GM21717 (cell line): ENCODE data around the gene ATXN2.

Experiments
- ATAC-seq: cut with Tn5 transposase; IDR thresholded peaks from one replicate; pipeline ENCODE4 v1.9.1; 2021; ENCODE audit warnings: mild to moderate bottlenecking, moderate library complexity; ENCODE audit not compliant: unreplicated experiment

Gene ATXN2

GRCh38 chr12:111453071-111453989 lies 145.8 kb downstream of the ATXN2 start:
- no peak for ATAC-seq

GRCh38 chr12:111451649-111452129 lies 147.4 kb downstream of the ATXN2 start:
- ATAC-seq, result no peak

GRCh38 chr12:111451232-111451631 lies 147.9 kb downstream of the ATXN2 start:
- no peak for ATAC-seq

GRCh38 chr12:111450676-111451075 lies 148.4 kb downstream of the ATXN2 start:
- no peak for ATAC-seq

- no peak for ATAC-seq
Observed at GRCh38 chr12:111448846-111449790, 150.0 kb downstream of the ATXN2 start.

- no peak for ATAC-seq
Observed at GRCh38 chr12:111448266-111448830, 150.8 kb downstream of the ATXN2 start.

GRCh38 chr12:111447571-111448265 lies 151.4 kb downstream of the ATXN2 start:
- no peak for ATAC-seq

GRCh38 chr12:111446631-111447570 lies 152.2 kb downstream of the ATXN2 start:
- no peak for ATAC-seq

- no peak for ATAC-seq
Observed at GRCh38 chr12:111445726-111446581, 153.2 kb downstream of the ATXN2 start.

- peak; percentile 81 for ATAC-seq
Observed at GRCh38 chr12:111444925-111445725, 154.0 kb downstream of the ATXN2 start.

GRCh38 chr12:111444314-111444924 lies 154.7 kb downstream of the ATXN2 start:
- ATAC-seq, result peak; percentile 33

GRCh38 chr12:111443586-111443985 lies 155.5 kb downstream of the ATXN2 start:
- no peak for ATAC-seq

- no peak for ATAC-seq
Observed at GRCh38 chr12:111443086-111443485, 156.0 kb downstream of the ATXN2 start.

- ATAC-seq, result no peak
Observed at GRCh38 chr12:111442301-111443045, 156.6 kb downstream of the ATXN2 start.

GRCh38 chr12:111441107-111441928 lies 157.8 kb downstream of the ATXN2 start:
- ATAC-seq, result no peak

- ATAC-seq, result no peak
Observed at GRCh38 chr12:111440631-111441030, 158.5 kb downstream of the ATXN2 start.
